Measurements from ENCODE around the gene DRAXIN. TPM values are rescaled to one million over a fixed set of nuclear protein-coding genes. Genes with fewer than 3 reads are reported as not detected.

DRAXIN gene
- total RNA-seq: under 0.01 TPM in 2 replicates

GRCh38 chr1:11691302-11691914 is at the start of gene DRAXIN:
Gene DRAXIN, plus strand, starts transcription at chr1:11691710. Its CDS starts 14,549 bp downstream, at chr1:11706259.

GRCh38 chr1:11654137-11654938 is 37.2 kb upstream of the DRAXIN start, which contains the start of the genes FBXO2 and FBXO44:
Gene FBXO2, minus strand, starts transcription at chr1:11654429. Its CDS starts 89 bp downstream, at chr1:11654340.
Gene FBXO44, plus strand, starts transcription at chr1:11654877. Its CDS starts 959 bp downstream, at chr1:11655836.

GRCh38 chr1:11681071-11681771 is 10.3 kb upstream of the DRAXIN start, which contains the start of gene MAD2L2:
Gene MAD2L2, minus strand, starts transcription at chr1:11681148. Its CDS starts 547 bp downstream, at chr1:11680601.

GRCh38 chr1:11735854-11736745 is 44.6 kb downstream of the DRAXIN start, which contains the start of gene AGTRAP:
Gene AGTRAP, plus strand, starts transcription at chr1:11736136. Its CDS starts 73 bp downstream, at chr1:11736209.

GRCh38 chr1:11761988-11762406 is 70.5 kb downstream of the DRAXIN start, which contains the start of gene C1orf167:
Gene C1orf167, plus strand, starts transcription at chr1:11762193. Its CDS starts 2,208 bp downstream, at chr1:11764401.

Other genes starting within 250 kb of the DRAXIN start
- gene DISP3, start 212.6 kb upstream of the DRAXIN start, total RNA-seq: 0.16 and 0.38 TPM in 2 replicates
- 1.1 and 4.4 TPM in 2 replicates for gene FBXO2, start 37.3 kb upstream of the DRAXIN start, total RNA-seq
- 5.5 and 21.7 TPM in 2 replicates for gene FBXO44, start 36.8 kb upstream of the DRAXIN start, total RNA-seq
- gene FBXO6, start 27.5 kb upstream of the DRAXIN start, total RNA-seq: 9.6 and 14.2 TPM in 2 replicates
- 68.8 and 103 TPM in 2 replicates for gene MAD2L2, start 10.6 kb upstream of the DRAXIN start, total RNA-seq
- gene AGTRAP, start 44.4 kb downstream of the DRAXIN start, total RNA-seq: 73.2 and 85.6 TPM in 2 replicates
- gene C1orf167, start 70.5 kb downstream of the DRAXIN start, total RNA-seq: not detected in 2 replicates
- 7.5 and 25.2 TPM in 2 replicates for gene MTHFR, start 114.3 kb downstream of the DRAXIN start, total RNA-seq
- gene CLCN6, start 114.5 kb downstream of the DRAXIN start, total RNA-seq: 6.7 and 11.5 TPM in 2 replicates
- not detected in 2 replicates for gene NPPA, start 156.1 kb downstream of the DRAXIN start, total RNA-seq
- 7.4 and 17.8 TPM in 2 replicates for gene NPPB, start 167.2 kb downstream of the DRAXIN start, total RNA-seq
- gene KIAA2013, start 234.7 kb downstream of the DRAXIN start, total RNA-seq: 94.7 and 107 TPM in 2 replicates
- gene PLOD1, start 243.0 kb downstream of the DRAXIN start, total RNA-seq: 170 and 172 TPM in 2 replicates